AG04450 (cell line): ENCODE data around the gene TTC28. TPM values are rescaled to one million over a fixed set of nuclear protein-coding genes. Genes with fewer than 3 reads are reported as not detected.

Source experiments
- CTCF ChIA-PET: fragments of 300-600, 350-600 bp; formaldehyde crosslinking; extraction: SDS; loops from one replicate; lab custom pipeline; 2022; ENCODE audit warnings: antibody characterized with exemption, inconsistent platforms; lab: Charles Lee
- POLR2A ChIA-PET: fragments of 350-600 bp; formaldehyde crosslinking; extraction: SDS; loops from one replicate; lab custom pipeline; 2021; ENCODE audit warnings: antibody characterized with exemption, inconsistent platforms; lab: Yijun Ruan, JAX
- DNase-seq: peaks from one replicate; pipeline ENCODE4 v3.0.0-alpha.2; 2011; ENCODE audit warnings: low read depth, low spot score
- H3K27ac ChIP-seq: one replicate; pipeline ENCODE4 v1.5.1; 2012; ENCODE audit warnings: low read depth, low read length, control low read depth
- H3K27me3 ChIP-seq: one replicate; pipeline ENCODE4 v1.6.0; 2012; ENCODE audit warnings: low read length; ENCODE audit not compliant: control insufficient read depth, insufficient read depth
- H3K4me3 ChIP-seq: 2 replicates; pipeline ENCODE4 v1.5.1; 2011; ENCODE audit warnings: mild to moderate bottlenecking, low read depth, low read length, control low read depth
- H3K9me3 ChIP-seq: 2 replicates; pipeline ENCODE4 v1.5.1; 2012; ENCODE audit warnings: low read length; ENCODE audit not compliant: control insufficient read depth, insufficient read depth
- polyA plus RNA-seq: library from polyadenylated mRNA; depleted of rRNA; stranded (reverse); fragments of >200 nt; gene quantifications from 2 replicates; pipeline ENCODE4 v1.2.3, GENCODE V29; 2011
- TF ChIP-seq, protein P1 (sequence below): IDR thresholded peaks from 2 replicates; pipeline ENCODE4 v1.5.1; 2011; ENCODE audit warnings: low read depth, low read length, control low read depth, inconsistent platforms

The TTC28 gene
- polyA plus RNA-seq, 1 experiment, result 11.2 TPM

DNA sequence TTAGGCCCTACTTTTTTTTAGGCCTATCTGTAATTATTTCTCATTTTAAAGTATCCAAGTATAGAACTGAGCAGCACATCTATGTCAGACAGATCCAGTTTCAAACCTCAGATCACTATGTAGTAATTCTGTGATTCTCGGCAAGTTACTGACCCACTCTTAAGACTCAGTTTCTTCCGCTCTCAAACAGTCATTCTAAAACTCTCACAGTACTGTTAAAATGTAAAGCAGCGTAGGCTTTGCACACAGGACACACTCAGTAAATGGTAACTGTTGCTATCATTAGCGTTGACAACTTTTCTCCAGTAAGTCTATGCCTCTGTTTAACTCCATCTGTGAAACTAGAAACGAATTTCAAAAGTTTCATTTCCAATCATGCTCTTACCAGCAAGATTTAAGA is 277.1 kb downstream of the TTC28 start:
- TF ChIP-seq, protein P1, sequence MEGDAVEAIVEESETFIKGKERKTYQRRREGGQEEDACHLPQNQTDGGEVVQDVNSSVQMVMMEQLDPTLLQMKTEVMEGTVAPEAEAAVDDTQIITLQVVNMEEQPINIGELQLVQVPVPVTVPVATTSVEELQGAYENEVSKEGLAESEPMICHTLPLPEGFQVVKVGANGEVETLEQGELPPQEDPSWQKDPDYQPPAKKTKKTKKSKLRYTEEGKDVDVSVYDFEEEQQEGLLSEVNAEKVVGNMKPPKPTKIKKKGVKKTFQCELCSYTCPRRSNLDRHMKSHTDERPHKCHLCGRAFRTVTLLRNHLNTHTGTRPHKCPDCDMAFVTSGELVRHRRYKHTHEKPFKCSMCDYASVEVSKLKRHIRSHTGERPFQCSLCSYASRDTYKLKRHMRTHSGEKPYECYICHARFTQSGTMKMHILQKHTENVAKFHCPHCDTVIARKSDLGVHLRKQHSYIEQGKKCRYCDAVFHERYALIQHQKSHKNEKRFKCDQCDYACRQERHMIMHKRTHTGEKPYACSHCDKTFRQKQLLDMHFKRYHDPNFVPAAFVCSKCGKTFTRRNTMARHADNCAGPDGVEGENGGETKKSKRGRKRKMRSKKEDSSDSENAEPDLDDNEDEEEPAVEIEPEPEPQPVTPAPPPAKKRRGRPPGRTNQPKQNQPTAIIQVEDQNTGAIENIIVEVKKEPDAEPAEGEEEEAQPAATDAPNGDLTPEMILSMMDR, result no peak
- no peak overlapping the region for H3K4me3 ChIP-seq
- H3K27ac ChIP-seq, result no peak overlapping the region
- no peaks in the 10 kb centered on the region for H3K9me3 ChIP-seq
- ChIA-PET POLR2A (no interaction called here), CTCF (no interaction called here)
- H3K27me3 ChIP-seq, result no peaks in the 10 kb centered on the region
- no peak for DNase-seq

DNA sequence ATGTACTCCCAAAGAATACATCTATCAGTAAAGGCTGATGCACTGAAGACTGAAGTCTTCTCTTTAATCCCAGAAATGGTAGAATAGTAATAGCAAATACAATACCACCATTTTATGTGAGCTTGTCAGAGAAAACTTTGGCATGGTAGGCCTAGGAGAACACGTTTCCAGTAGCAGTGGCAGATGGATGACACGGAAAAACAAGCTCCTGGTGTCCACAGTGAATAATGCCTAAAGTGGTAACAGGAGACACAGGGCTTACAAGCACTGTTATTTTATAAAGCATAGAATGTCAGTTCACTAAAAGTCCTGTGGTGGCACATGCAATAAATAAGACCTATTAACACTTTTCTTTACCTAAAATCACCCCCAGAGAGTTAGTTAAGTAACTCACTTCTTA is 277.6 kb downstream of the TTC28 start:
- CTCF ChIA-PET, result no interaction called here
- no peaks in the 10 kb centered on the region for H3K9me3 ChIP-seq
- H3K27ac ChIP-seq, result no peak overlapping the region
- H3K27me3 ChIP-seq, result no peaks in the 10 kb centered on the region
- TF ChIP-seq, protein P1, result no peak
- DNase-seq, result no peak
- H3K4me3 ChIP-seq, result no peak overlapping the region
- POLR2A ChIA-PET, result no interaction called here

DNA sequence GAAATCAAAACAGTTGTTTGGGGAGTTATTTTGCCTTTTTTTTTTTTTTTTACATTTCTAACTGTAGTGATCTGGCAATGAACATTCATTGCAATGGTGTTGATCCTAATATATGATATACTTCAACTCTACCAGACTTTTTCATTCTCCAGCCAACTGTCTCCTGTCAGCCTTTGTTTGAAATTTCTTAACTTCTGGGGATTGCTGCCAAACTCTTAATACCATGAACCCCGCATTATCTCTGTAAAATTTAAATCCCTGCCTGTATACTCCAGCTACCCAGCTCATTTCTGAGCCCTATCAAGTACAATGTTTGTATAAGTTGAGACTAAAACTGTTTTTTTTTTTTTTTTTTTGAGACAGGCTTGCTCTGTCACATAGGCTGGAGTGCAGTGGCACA is 280.7 kb downstream of the TTC28 start:
- H3K9me3 ChIP-seq, result no peaks in the 10 kb centered on the region
- TF ChIP-seq, protein P1, result no peak
- ChIA-PET CTCF (interaction anchor here (0.6 kb wide), 1 partner anchor 513 kb away, joined by 3 read pairs; no protein-coding TSS in a partner anchor), POLR2A (interaction anchor here (0.7 to 1.8 kb wide), 2 partner anchors 26 to 385 kb away, joined by 6 to 7 read pairs; no protein-coding TSS in a partner anchor)
- H3K27ac ChIP-seq, result no peak overlapping the region
- no peaks in the 10 kb centered on the region for H3K27me3 ChIP-seq
- H3K4me3 ChIP-seq, result no peak overlapping the region
- DNase-seq, result no peak

DNA sequence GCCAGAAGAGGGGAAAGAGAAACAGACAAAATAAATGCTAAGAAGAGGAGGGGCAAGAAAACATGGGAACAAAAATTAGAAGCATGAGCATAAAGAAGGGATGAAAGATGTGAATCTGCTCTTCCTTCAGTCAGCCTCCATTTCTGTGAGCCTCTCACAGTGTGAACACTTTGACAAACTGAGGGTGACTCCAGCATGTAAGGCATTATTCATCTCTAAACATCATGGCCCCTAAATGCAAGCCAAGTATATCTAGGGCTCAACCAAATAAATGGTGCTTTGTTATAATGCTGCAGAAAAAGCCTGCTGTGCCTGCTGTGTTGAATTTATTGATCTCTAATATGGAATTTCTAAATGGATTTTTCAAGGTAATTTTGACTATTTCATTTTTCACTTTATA is 281.3 kb downstream of the TTC28 start:
- Histone ChIP-seq H3K27ac (no peak overlapping the region), H3K9me3 (no peaks in the 10 kb centered on the region), H3K27me3 (no peaks in the 10 kb centered on the region), H3K4me3 (no peak overlapping the region)
- no peak for DNase-seq
- TF ChIP-seq, protein P1, result no peak
- ChIA-PET POLR2A (interaction anchor here (1.8 kb wide), 1 partner anchor 26 kb away, joined by 7 read pairs; no protein-coding TSS in a partner anchor), CTCF (no interaction called here)

DNA sequence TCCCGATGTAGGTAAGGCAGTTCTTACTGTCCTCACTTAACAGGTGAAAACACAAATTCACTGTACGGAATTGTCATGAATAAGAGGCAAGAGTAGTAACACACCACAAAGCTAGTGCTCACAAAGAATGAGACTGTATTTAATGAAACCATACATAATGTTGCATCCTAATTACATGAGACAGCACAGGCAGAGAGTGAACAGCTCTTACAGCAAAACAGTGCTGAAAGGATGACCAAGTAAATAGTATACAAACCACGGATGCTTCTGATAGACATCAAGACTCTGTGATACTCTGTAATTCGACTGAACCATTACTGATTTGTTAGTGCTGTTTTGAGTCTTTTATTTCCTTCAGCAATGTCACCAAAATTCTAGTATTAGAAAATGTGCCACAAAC is 282.3 kb downstream of the TTC28 start:
- CTCF ChIA-PET, result interaction anchor here (0.5 to 1.0 kb wide), 4 partner anchors 40 to 345 kb away, joined by 3 to 4 read pairs (median 3); no protein-coding TSS in a partner anchor
- no peak for DNase-seq
- TF ChIP-seq, protein P1, result no peak
- POLR2A ChIA-PET, result interaction anchor here (0.6 kb wide), 1 partner anchor 20 kb away, joined by 6 read pairs; no protein-coding TSS in a partner anchor
- Histone ChIP-seq H3K27ac (no peak overlapping the region), H3K9me3 (no peaks in the 10 kb centered on the region), H3K27me3 (no peaks in the 10 kb centered on the region), H3K4me3 (no peak overlapping the region)
